ENCODE measurements around the gene TMC7.

TMC7 gene

DNA sequence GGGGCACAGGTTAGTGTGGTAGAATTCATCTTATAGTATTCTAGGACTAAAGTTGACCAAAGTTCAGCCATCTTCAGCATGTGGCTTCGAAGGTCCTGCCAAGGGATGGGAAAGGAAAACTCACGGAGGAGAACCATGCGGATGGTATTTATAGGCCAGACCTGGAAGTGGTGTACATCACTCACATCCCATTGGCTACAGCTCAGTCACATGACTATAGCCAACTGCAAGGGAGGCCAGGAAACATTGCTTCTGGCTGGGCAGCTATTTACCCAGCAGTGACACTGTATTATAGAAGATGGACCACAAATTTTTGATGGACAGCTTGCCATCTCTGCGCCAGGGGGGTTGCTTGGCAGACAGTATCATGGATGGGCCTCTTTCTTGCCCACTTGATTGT is 48.0 kb downstream of the TMC7 start:
- Histone ChIP-seq H3K9me3 (ENCODE audit: insufficient read depth, low read length) (no peaks in the 10 kb centered on the region), H3K9me2 (replicated peaks; ENCODE audit: insufficient read depth, low read length) (no peaks in the 10 kb centered on the region)

DNA sequence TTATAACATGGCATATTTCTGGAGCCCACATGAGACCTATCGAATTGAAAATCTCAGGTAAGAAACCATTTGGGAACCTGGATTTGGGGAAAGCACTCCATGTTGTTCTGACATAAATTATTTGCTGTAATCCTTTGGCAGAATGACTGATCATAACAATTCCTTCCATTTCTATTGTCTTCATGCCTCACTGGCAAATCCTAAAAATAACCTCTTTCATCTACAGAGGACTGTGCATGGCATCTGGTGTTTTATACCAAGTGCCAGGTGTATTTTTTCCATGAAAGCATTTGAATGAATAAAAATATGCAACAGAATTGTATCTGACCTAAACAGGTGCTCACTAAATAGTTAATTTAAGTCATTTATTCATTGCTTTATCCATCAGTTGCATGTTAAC is 50.0 kb downstream of the TMC7 start:
- Histone ChIP-seq H3K4me2 (ENCODE audit: low read depth, low read length, poor library complexity, severe bottlenecking) (no peak overlapping the region), H3K79me2 (ENCODE audit: insufficient read depth, low read length) (no peaks in the 10 kb centered on the region), H3K36me3 (ENCODE audit: low read length) (no peaks in the 10 kb centered on the region), H3K9me3 (ENCODE audit: insufficient read depth, low read length) (no peaks in the 10 kb centered on the region), H3K27me3 (ENCODE audit: low read length) (no peaks in the 10 kb centered on the region), H3K9ac (ENCODE audit: low read length) (no peak overlapping the region), H2AFZ (ENCODE audit: low read depth, low read length, severe bottlenecking) (no peak overlapping the region), H4K20me1 (ENCODE audit: low read depth, low read length) (no peaks in the 10 kb centered on the region), H3F3A (ENCODE audit: insufficient read depth) (no peaks in the 10 kb centered on the region), H3K9me2 (replicated peaks; ENCODE audit: insufficient read depth, low read length) (no peaks in the 10 kb centered on the region), H3K27ac (ENCODE audit: low read depth, low read length) (no peak overlapping the region), H3K4me3 (ENCODE audit: insufficient read depth, low read length, poor library complexity, severe bottlenecking) (no peak overlapping the region)
- TF ChIP-seq, protein P1, sequence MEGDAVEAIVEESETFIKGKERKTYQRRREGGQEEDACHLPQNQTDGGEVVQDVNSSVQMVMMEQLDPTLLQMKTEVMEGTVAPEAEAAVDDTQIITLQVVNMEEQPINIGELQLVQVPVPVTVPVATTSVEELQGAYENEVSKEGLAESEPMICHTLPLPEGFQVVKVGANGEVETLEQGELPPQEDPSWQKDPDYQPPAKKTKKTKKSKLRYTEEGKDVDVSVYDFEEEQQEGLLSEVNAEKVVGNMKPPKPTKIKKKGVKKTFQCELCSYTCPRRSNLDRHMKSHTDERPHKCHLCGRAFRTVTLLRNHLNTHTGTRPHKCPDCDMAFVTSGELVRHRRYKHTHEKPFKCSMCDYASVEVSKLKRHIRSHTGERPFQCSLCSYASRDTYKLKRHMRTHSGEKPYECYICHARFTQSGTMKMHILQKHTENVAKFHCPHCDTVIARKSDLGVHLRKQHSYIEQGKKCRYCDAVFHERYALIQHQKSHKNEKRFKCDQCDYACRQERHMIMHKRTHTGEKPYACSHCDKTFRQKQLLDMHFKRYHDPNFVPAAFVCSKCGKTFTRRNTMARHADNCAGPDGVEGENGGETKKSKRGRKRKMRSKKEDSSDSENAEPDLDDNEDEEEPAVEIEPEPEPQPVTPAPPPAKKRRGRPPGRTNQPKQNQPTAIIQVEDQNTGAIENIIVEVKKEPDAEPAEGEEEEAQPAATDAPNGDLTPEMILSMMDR (IDR thresholded peaks at IDR 0.05; ENCODE audit: insufficient read depth, low read length, poor library complexity, severe bottlenecking) = no peak
- TF ChIP-seq EZH2phosphoT487 (conservative IDR thresholded peaks at IDR 0.05; ENCODE audit: low read length) = no peak

More for the DNA sequence above, 48.0 kb downstream of the TMC7 start:
- H3K9ac ChIP-seq (ENCODE audit: low read length) = no peak overlapping the region
- no peaks in the 10 kb centered on the region for H3K27me3 ChIP-seq (ENCODE audit: low read length)
- no peak overlapping the region for H3K4me2 ChIP-seq (ENCODE audit: low read depth, low read length, poor library complexity, severe bottlenecking)
- H3K36me3 ChIP-seq (ENCODE audit: low read length) = no peaks in the 10 kb centered on the region
- TF ChIP-seq EZH2phosphoT487 (conservative IDR thresholded peaks at IDR 0.05; ENCODE audit: low read length) = no peak
- TF ChIP-seq, protein P1 (IDR thresholded peaks at IDR 0.05; ENCODE audit: insufficient read depth, low read length, poor library complexity, severe bottlenecking) = no peak
- no peak overlapping the region for H3K27ac ChIP-seq (ENCODE audit: low read depth, low read length)
- H3K79me2 ChIP-seq (ENCODE audit: insufficient read depth, low read length) = no peaks in the 10 kb centered on the region
- H3F3A ChIP-seq (ENCODE audit: insufficient read depth) = no peaks in the 10 kb centered on the region
- no peak overlapping the region for H2AFZ ChIP-seq (ENCODE audit: low read depth, low read length, severe bottlenecking)
- no peaks in the 10 kb centered on the region for H4K20me1 ChIP-seq (ENCODE audit: low read depth, low read length)
- no peak overlapping the region for H3K4me3 ChIP-seq (ENCODE audit: insufficient read depth, low read length, poor library complexity, severe bottlenecking)

DNA sequence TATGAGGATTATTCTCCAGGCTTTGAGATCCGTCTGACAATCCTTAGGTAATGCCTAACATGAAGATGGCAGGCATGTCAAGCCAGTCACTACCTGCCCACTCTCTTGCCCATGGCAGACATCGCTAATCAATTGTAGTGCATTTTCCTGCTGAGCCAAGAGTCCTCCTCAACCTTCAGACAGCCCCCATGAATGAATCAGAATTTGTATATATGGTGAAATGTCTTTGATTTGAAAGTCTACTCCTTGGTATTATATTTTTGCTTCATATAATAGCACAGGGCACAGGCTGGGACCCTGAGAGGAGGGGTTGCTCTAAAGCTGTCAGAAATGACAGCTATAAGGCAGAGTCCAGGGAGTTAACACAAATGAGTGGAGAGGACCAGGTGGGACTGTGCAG is 56.7 kb downstream of the TMC7 start:
- Histone ChIP-seq H3F3A (ENCODE audit: insufficient read depth) (no peaks in the 10 kb centered on the region), H3K4me2 (ENCODE audit: low read depth, low read length, poor library complexity, severe bottlenecking) (no peak overlapping the region), H3K9ac (ENCODE audit: low read length) (no peak overlapping the region), H3K79me2 (ENCODE audit: insufficient read depth, low read length) (no peaks in the 10 kb centered on the region), H3K27me3 (ENCODE audit: low read length) (no peaks in the 10 kb centered on the region), H3K9me3 (ENCODE audit: insufficient read depth, low read length) (no peaks in the 10 kb centered on the region), H3K4me3 (ENCODE audit: insufficient read depth, low read length, poor library complexity, severe bottlenecking) (no peak overlapping the region), H4K20me1 (ENCODE audit: low read depth, low read length) (no peaks in the 10 kb centered on the region), H3K36me3 (ENCODE audit: low read length) (no peaks in the 10 kb centered on the region), H2AFZ (ENCODE audit: low read depth, low read length, severe bottlenecking) (no peak overlapping the region), H3K9me2 (replicated peaks; ENCODE audit: insufficient read depth, low read length) (no peaks in the 10 kb centered on the region), H3K27ac (ENCODE audit: low read depth, low read length) (no peak overlapping the region)
- no peak for TF ChIP-seq EZH2phosphoT487 (conservative IDR thresholded peaks at IDR 0.05; ENCODE audit: low read length)

DNA sequence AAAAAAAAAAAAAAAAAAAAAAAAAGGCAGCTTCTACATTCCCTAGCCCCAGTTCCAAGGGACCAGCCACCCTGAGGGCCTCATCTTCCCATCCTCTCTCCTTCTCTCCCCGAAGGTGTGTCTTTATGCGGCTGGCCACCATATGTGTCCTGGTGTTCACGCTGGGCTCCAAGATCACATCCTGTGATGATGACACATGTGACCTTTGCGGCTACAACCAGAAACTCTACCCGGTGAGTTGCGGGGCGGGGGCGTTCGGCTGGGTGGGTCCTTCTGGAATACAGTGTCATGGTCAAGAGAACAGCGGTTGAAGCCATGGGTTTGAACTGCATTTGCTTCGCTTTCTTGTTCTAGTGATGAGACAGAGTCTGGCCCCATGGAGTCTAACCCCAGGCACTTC is 61.0 kb downstream of the TMC7 start:
- no peaks in the 10 kb centered on the region for H3K9me2 ChIP-seq (replicated peaks; ENCODE audit: insufficient read depth, low read length)
- H3K4me2 ChIP-seq (ENCODE audit: low read depth, low read length, poor library complexity, severe bottlenecking) = no peak overlapping the region
- H3K9ac ChIP-seq (ENCODE audit: low read length) = no peak overlapping the region
- H3K27ac ChIP-seq (ENCODE audit: low read depth, low read length) = no peak overlapping the region
- H3F3A ChIP-seq (ENCODE audit: insufficient read depth) = no peaks in the 10 kb centered on the region
- no peaks in the 10 kb centered on the region for H4K20me1 ChIP-seq (ENCODE audit: low read depth, low read length)
- no peaks in the 10 kb centered on the region for H3K27me3 ChIP-seq (ENCODE audit: low read length)
- no peaks in the 10 kb centered on the region for H3K79me2 ChIP-seq (ENCODE audit: insufficient read depth, low read length)
- H2AFZ ChIP-seq (ENCODE audit: low read depth, low read length, severe bottlenecking) = no peak overlapping the region
- no peaks in the 10 kb centered on the region for H3K36me3 ChIP-seq (ENCODE audit: low read length)
- H3K4me3 ChIP-seq (ENCODE audit: insufficient read depth, low read length, poor library complexity, severe bottlenecking) = no peak overlapping the region
- TF ChIP-seq, protein P1 (IDR thresholded peaks at IDR 0.05; ENCODE audit: insufficient read depth, low read length, poor library complexity, severe bottlenecking) = no peak
- TF ChIP-seq EZH2phosphoT487 (conservative IDR thresholded peaks at IDR 0.05; ENCODE audit: low read length) = no peak
- no peaks in the 10 kb centered on the region for H3K9me3 ChIP-seq (ENCODE audit: insufficient read depth, low read length)

Measured in SU-DHL-6 (cell line).